GM19240 (cell line): ENCODE data around the gene PLEKHM3.

Experiments used
- DNase-seq: peaks from one replicate; pipeline ENCODE4 v3.0.0; 2011; ENCODE audit warnings: low spot score; ENCODE audit not compliant: insufficient read length

The PLEKHM3 gene

DNA sequence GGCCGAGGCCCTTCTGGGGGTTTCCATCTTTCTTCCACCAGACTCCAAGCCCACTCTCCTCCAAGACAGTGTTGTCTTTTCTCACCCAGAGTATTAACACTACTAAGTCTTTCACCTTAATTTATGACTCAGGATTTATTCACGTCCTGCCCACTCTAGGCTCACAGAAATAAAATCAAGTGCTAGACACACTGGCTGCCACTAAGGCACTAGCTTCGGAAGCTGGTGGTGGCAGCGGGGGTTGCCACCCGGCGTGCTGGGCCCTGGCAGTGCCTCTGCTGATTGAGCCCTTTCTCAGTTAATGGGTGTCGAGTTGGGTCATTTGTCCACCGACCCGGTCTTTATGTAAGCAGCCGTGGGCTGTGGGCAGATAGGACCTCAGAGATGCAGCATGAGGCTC lies 162.0 kb downstream of the PLEKHM3 start:
- DNase-seq: no peak

DNA sequence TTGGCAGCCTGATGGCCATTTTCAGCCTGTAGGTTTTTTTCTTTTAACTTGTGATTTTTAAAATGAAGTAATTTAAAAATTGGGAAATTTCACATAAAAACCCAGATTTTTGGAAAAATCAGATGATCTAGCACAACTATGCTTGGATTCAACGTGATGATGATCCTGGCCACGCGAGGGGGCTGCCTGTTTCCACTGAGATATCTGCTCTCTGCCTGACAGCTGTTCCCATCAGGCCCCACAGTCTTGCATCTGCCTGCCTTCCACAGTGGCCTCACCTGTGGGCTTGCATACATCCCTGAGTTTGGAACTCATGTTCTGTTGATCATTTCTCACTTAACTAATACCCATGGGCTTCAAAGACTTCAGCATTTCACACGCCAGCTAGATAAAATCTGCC lies 163.5 kb downstream of the PLEKHM3 start:
- no peak for DNase-seq

DNA sequence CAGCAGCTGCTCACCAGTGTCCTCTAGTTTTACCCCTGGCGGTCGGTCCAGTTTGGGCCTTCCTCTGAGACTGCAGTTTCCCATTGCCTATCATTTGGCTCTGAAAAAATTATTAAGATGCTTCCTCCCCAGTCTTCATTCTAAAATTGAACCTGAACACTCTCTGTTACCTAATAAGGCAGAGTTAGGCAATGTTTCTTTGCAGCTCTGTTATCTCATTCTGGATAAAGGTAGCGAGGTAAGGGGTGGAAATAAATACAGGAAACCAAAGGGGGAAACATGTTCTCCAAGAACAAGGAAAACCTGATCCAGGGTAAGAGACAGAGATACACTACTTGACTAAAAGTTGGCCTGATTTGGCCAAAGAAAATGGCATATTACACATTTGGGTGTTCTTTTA lies 164.6 kb downstream of the PLEKHM3 start:
- no peak for DNase-seq

DNA sequence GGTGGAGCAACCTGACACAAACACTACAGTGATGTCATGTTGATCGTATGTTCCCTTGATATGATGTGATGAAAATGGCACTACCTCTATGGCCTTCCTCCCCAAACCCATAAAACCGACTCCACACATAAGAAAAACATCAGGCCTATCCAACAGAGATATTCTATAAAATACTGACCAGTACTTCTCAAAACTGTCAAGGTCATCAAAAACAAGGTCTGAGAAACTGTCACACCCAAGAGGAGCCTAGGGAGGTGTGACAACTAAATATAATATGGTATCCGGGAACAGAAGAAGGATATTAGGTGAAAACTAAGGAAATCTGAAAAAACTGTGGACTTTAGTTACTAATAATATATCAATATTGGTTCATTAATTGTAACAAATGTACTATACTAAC lies 169.7 kb downstream of the PLEKHM3 start:
- DNase-seq: no peak

DNA sequence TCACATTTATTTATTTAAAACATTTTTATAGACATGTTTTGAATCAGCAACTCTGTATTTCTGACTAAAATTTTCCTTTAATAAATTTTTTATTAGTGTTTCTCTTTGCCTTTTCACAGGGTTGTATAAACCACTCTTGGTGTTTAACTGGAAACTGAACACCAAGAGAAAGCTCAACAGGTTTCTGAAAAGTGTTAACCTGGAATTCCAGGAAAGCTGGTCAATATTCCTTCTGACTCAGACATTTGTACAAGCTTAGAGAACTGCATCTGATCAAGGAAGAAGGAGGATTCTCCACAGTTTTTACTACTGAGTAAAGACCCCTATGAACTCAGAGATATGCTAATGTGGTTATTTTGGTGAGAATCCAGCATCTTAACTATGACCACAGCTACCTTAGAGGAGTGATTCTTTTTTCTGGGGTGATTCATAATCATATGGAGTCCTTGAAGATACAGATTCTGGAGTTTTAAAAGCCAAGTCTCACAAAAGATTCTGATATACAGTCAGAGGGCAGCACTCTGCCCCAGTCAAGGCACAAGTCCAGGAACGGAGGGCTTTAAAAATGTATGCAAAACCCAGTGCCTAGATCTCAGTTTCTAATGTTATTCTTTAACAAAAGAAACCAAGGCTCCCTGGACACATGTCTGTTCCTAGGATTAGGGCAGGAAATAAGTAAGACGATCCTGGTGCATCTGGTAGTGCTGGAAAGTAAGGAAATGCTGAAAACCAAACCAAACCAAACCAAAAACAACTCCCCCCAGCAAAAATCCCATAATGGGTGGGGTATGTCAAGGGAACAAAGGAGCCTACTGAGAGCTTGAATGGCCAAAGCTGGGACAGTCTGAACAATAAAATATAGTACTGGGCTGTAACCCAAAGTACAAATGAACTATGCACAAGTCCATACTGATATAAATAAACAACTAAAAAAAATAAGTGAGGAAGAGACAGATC lies 170.6 kb downstream of the PLEKHM3 start:
- DNase-seq: no peak

DNA sequence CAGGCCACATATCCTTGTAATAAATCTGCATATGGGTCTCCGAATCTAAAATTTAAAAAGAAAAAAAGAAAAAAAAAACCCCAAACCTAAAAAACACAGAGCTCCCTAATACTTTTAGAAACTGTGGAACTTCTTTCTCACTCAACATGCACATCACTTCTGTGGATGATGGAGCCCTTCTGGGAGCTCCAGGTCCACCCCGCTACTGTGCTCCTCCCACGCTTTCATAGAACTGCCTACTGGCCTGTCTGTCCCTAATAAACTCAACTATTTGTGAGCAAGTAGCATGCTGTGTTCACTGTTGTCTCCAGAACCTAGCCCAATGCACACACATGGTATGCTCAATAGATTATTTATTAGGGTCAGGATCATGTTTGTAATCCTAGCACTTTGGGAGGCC lies 172.5 kb downstream of the PLEKHM3 start:
- no peak for DNase-seq

DNA sequence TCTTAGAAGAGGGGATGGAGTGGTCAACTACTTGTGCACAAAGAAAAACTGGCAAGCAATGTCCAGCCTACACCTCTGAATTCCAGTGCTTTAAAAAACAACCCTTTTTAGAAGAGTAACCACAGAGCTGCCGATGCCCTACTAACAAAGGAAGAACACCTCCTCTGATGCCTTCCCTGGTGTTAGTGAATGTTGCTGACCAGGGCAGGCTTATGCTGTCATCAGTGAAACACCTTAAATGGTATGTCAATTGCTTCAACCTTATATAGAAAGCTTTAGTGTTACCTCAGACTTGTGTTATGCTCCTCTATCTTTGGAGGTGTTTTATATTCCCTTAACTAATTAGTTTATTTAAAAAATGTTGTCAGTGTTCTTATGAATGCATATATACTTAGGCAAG lies 175.9 kb downstream of the PLEKHM3 start:
- no peak for DNase-seq

DNA sequence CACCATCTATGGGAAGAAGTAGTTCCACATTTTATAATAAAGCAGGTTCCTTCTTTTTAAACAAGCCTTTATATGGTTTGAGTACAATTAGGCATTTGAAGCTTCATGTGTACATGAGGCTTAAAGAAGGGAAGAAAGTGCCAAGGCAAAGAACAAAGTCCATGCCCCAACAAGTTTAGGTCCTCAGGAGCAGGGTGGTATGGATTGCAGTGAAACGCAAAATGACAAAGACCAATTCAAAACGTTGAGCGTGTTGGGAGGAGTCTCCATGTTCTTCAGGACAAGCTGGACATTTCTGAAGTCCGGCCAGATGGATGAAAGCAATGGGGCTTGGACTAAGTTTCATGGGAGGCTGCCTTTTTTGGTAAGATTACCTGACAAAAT lies 176.8 kb downstream of the PLEKHM3 start:
- DNase-seq: no peak

DNA sequence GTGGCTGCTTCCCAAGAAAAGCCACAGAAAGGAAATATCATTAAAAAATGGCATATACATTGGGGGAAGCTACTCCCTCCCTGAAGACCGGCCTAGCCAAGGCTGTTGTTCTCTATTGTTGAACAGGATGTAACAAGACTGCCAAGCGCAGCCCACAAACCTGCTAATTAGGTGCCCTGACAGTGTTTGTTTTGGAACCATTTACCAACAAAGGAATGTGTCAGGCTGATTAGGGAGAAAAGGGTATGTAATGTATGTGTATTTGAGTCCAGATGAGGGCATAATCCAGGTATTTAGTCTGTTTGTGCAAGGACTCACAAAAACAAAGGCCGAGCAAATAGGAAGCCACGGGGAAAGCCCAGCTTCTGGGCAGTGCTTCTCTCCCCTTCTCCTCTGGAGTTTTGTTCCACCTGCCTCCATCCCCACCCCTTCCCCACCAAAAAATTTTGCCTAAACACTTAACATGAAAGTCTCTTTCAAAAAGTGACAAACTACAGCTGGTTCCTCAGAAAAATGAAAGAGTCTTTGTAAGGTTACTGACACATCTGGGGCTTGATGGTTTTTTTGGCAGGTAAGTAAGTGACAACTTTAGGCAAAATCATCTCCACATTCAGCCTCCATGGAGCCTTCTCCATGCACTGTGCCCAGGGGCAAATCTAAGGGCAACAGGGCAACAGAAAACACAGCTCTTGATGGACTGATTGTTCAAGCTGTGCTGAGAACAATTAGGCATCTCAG lies 177.4 kb downstream of the PLEKHM3 start:
- DNase-seq: no peak

DNA sequence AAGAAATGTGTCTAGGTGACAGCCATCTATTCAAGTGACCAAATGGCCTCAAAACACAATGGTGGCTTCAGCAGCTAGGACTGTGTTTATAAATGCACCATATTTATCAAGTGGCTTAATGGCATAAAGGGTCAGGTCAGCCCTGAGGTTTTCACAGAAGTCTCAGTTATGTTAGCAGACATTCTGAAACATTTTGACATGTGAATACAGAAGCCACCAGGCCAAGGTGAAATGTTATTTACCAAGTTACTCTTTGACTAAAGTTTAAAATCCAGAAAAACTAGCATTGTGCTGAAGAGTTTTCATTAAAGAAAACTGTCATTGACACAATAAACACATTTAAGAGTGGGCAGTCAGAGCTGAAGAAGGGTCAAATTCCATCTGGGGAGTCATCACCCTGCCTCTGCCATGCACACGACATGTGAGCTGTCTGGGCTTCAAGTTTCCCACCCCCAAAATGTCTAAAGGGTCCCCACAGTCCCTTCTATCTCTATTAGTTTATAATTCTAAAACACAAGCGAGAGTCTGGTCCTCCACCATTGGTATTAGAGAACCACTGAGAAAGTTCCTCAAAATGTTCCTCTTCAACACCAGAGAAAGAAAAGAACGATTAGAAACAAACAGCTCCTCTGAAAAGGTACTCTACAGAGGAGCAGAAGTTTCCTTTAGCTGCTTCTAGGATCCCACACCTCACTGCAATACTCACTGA lies 178.1 kb downstream of the PLEKHM3 start:
- no peak for DNase-seq

DNA sequence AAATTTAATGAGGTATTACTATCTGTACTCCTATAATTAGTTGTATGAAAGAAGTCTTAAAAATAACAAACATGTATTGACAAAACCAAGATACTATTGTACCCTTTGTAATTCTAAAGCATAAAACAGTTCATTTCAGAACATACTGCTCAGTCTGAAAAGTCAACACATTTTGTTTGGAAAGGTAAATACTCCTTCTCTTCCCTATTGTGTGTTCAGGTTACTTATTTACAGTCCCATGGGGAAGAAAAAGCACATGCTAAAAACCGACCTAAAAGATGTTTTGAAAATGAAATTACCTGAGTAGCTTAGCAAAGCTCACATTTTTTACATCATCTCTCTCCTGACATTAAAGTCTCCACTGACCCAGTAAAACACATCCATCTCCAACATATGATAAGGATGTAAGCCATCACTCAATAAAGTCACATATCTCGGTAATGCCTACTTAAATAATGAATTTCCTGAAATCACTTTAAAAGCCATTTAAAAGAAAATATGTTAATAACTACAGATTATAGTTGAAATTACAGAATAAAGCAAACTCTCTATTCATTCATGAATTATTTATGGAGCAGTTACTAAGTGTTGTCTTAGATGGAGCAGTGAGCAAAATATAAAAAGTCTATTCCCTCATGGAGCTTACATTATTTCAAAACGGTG lies 180.0 kb downstream of the PLEKHM3 start:
- no peak for DNase-seq

DNA sequence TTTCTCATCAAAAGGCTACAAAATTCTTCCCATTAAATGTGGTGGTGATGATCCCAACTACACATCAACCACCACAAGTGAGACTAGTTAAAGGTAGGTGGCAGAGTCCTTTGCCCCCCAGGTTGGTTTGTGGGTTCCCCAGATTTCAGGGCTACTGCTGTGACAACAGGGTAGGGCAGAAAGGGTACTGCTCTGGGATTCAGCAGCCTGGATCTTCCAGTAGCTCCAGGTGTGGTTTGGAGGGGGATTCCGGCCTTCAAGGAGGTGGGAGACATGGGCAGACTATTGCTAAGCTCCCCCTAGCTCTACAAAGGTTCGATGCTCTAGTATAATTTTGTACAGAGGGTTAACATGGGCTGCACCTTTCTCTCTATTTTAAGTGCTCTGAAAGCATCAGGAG lies 180.7 kb downstream of the PLEKHM3 start:
- DNase-seq: no peak

DNA sequence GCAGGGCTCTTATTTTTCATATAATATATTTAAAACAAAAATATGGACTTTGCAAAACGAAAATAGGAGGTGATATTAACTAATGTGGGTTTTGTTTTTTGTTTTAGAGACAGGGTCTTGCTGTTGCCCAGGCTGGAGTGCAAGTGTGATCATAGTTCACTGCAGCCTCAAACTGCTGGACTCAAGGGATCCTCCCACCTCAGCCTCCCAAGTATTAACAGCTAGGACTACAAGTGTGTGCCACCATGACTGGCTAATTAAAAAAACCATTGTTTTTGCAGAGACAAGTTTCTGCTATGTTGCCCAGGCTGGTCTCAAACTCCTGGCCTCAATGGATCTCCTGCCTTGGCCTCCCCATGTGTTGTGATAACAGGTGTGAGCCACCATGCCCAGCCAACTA lies 185.2 kb downstream of the PLEKHM3 start:
- no peak for DNase-seq

DNA sequence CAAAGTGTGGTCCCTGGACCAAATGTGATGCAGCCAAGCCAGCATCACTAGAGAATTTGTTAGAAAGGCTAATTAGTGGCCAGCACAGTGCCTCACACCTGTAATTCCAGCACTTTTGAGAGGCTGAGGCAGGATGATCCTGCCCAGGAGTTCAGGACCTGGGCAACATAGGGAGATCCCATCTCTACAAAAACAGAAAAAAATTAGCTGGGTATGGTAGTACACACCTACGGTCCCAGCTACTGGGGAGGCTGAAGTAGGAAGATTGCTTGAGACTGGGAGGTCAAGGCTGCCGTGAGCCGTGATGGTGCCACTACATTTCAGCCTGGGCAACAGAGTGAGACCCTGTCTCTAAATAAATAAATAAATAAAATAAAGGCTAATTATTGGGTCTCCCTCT lies 185.8 kb downstream of the PLEKHM3 start:
- DNase-seq: no peak

DNA sequence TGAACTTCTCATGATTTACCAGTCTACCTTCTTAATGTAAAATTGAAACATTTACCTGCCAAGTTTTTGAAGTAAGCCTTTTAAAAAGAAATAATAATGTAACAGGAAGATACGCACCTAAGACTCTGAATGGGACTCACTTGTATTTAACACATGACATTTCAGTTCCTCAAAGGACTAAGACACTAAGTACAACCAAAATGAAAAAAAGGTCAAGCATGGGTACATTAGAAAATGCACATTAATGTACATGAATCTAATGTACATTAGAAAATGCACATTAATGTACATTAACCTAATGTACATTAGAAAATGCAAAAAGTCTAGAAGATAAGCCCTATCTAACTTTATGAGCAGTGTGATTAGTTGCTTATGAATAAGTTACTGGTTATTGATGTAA lies 186.3 kb downstream of the PLEKHM3 start:
- no peak for DNase-seq

DNA sequence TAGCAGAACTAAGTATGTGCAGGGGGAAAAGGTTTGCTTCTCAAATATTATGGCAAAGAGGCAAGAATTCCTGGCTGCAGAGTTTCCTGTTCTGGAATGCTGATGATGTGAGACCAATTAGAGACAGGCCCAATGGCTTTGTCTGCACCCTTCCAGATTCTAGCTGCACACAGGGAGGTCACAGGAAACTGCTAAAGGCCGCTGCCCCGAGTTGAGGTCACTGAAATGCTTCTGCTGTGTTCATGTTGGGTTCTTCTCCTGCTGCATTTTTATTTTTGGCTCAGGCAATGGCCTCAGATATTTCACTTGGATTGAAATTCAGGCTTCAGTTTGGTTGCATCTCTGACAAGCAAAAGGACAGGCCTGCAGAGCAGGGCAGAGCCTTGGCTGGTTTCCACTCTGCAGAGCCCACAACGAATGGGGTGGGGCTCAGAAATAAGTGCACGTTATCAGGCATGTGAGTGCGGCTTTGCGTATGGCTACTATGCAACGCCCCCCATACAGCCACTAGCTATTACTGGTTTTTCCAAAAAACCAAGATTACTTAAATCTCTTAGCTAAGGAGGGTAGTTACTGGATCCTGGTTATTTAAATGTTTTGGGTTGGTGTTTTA lies 188.7 kb downstream of the PLEKHM3 start:
- DNase-seq: no peak

DNA sequence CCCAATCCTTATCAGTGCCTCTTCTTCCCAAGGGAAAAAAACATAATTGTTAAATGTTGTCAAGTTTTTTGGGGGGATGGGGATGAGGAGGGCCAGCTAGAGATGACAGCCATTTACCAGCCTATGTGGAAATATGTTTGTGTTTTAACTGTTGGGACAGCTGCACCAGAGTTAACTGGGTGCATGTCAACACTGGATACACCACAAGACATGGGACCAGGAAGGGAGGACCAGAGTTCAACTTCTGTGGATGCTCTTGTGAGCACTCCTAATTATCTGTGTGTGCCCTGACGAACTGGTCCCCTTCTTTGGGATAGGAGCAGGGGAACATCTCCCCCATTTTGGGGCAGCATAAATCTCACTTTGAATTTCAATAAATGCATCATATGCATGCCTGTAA lies 189.5 kb downstream of the PLEKHM3 start:
- no peak for DNase-seq

DNA sequence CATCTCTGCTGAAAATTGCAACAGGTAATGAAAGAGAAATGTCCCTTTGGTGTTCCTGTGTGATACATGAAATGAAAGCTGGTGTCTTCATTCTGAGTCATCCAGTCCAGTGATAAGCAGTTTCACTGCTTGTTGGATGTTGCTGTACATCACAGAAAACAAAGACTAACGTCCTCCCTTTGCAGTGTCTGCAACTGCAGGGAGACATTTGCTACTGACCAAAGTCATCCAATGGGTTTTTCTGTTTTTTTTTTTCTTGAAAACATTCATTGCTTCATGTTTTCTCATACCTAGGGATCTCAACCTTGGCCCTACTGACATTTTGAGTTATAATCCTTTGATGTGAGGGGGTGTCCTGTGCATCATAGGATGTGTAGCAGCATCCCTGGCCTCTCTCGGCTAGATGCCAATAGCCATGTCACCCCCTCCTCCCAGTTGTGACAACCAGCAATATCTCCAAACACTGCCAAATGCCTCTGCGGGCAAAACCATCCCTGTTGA lies 192.0 kb downstream of the PLEKHM3 start:
- peak; percentile 16 for DNase-seq

DNA sequence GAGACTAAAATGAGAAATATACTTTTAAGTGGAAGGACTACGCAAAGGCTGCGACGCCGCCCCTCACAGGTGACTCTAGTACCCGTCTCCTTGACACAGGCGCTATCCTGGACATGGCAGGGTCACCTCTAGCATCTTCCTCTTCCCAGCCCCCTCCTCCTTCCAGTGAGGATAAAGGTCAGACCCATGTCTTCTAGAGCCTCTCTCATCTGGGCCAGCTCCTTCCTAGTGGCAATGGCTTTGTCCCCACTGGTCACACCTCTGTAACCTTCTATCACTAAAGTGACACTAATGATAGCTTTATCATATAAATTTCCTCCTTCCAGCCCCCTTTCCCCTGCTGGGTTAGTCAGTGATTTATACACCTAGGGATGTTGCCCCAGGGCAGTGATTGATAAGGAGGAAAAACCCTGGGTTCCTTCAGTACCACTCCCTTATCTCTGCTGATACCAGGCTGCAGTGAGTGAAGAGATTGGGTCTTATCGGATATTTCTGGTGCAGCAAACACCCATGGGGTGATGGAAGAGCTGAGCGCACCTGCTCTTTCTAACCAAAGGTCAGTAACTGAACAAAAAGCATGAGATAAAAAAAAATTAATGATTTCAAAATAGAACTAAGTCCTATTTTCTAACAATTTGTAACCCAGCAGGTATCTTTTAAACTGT lies 193.6 kb downstream of the PLEKHM3 start:
- no peak for DNase-seq

DNA sequence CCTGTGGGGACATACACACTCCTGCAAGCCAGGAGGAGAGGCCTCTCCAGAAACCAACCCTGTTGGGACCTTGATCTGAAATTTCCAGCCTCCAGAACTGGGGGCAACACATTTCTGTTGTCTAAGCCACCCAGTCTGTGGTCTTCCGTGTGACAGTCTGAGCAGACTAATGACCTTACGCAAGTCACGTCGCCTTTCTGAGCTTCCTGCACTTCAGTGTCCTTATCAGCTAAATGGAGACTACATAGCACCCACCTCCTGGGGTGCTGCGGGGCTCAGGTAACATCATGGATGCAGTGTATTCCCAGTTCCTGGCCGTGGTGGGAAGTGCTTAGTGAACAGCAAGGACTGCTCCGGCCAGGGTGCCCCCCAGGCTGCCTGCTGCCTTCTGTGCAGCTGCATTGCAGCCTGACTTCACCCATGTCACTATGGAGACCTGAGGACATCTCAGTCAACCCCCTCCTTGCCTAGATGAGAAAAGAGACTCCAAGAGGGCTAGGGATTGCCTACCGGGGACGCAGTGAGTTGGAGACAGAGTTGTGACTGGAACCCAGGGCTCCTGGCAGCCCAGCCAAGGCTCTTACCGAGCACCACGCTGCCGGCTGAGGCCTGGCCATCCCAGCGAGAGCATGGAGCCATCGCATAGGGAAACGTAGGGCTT lies 194.4 kb downstream of the PLEKHM3 start:
- no peak for DNase-seq
